DMS114 treated with DMSO at 0.1 percent for 48 hours (cell line): ENCODE measurements around the gene ATN1.

Experiments used
- DNase-seq: peaks from one replicate; lab custom pipeline; 2025; ENCODE audit not compliant: unreplicated experiment; lab: John Stamatoyannopoulos, UW

The ATN1 gene

DNA sequence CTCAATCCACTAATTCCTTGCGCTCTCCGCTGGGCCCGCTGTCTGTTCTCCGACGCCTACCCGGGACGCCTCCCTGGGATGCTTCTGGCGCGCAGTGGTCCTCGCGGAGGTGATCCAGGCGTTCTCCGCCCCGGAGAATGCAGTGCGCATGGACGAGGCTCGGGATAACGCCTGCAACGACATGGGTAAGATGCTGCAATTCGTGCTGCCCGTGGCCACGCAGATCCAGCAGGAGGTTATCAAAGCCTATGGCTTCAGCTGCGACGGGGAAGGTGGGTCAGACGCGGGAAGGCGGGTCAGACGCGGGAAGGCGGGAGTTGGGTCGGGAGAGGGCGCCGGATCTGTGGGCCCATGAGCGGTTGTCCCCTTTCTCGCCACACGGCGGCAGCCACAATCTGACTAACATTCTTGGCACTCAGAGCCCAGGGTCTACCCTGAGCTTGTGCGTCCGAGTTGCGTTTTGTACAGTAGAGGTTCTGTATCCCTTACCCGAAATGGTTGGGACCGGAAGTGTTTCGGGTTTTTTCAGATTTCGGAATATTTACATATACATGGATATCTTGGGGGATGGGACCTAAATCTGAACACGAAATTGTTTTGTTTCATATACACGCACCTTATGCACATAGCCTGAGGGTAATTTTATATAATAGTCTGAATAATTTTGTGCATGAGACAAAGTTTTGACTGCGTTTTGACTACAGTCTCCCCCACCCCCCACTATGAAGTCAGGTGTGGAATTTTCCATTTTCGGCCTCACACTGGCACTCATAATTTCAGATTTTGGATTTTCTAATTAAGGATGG, 16.8 kb downstream of the ATN1 start:
- peak; percentile 93 for DNase-seq

- no peak for DNase-seq
Observed at GRCh38 chr12:6945613-6946012, 17.9 kb downstream of the ATN1 start.

GRCh38 chr12:6946033-6946919, 18.5 kb downstream of the ATN1 start:
- DNase-seq = no peak

DNA sequence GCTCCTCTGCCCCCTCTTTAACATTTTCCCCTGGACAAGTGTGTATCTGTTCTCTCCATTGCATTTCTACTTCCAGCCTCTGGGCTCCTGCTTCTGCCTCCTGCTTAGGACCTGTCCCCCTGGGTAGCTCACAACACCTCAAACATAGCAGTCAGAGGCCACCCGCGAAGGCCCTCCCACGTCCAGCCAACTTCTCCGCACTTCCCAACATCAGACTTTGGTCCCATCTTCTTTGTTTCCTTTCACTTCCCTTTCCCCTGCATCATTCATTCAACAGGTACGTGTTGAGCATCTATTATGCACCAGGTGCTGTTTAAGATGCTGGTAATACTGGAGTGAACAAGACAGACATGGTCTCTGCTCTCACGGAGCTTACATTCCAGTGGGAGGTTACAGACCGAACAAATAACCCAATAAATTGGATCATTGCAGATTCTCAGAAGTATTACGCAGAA, 19.2 kb downstream of the ATN1 start:
- no peak for DNase-seq

GRCh38 chr12:6947615-6948014, 19.9 kb downstream of the ATN1 start:
- no peak for DNase-seq

DNA sequence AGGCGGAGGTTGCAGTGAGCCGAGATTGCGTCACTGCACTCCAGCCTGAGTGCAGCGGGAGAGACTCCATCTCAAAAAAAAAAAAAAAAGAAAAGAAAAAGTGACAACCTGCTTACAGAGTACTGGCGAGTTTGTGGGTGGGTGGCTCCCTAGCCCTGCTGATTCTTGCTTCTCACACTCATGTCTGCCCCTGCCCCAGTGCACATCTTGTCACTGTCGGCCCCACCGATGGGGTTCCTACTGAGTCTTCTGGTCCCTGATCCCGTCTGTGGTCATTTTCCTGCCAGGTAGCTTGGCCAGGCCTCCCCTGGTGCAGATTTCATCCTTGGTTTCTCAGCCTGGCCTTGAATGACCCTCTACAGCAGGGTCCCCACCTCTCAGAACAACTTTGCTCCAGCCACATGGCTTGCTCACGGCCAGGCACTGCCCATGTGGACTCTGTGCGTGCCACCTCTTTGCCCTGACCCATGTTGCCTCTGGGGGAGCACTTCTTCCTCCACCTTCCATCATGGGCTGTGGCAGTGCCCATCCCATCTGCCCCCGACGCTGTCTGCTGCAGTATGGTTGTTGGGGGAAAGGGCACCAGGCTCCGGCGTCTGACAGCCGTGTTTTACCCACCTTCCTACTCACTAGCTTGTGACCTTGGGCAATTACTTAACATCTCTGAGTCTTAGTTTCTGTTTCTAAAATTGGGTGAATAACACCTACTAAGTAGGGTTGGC, 21.3 kb downstream of the ATN1 start:
- DNase-seq = no peak

GRCh38 chr12:6950401-6950801, 22.6 kb downstream of the ATN1 start:
- no peak for DNase-seq

- DNase-seq = no peak
Observed at GRCh38 chr12:6950811-6951540, 23.2 kb downstream of the ATN1 start, which contains the start of gene PTPN6. TSS of gene PTPN6 (plus strand) at chr12:6951356. CDS start at chr12:6951513, 157 bp downstream.

GRCh38 chr12:6951551-6952120, 23.9 kb downstream of the ATN1 start:
- no peak for DNase-seq

GRCh38 chr12:6952121-6952862, 24.5 kb downstream of the ATN1 start:
- DNase-seq = no peak

DNA sequence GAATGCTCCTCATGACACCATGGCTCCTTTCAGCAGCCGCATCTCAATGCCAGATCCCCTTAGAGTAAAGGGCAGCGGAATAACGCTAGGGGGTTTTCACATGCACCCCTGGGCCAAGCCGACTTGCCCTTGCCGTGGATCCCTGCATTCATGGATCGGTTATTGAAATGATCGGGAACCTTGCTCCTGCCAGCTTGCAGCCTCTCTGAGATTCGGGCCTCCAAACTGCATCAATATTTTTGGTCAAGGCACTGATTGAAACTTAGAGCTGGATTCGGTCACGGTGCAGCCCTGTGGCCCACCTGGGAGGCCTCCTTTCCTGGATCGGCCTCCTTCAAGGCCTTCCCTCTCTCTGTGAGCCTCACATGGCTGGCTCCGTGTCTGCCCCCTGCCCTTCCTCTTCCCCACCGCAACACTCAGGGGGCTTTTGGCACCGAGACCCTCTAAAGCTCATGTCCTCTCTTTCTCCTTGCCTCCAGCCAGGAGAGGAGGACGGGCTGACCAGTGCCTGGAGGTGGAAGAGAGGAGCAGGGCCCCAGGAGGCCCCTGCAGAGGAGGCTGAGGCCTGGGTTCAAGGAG, 25.2 kb downstream of the ATN1 start:
- no peak for DNase-seq

DNA sequence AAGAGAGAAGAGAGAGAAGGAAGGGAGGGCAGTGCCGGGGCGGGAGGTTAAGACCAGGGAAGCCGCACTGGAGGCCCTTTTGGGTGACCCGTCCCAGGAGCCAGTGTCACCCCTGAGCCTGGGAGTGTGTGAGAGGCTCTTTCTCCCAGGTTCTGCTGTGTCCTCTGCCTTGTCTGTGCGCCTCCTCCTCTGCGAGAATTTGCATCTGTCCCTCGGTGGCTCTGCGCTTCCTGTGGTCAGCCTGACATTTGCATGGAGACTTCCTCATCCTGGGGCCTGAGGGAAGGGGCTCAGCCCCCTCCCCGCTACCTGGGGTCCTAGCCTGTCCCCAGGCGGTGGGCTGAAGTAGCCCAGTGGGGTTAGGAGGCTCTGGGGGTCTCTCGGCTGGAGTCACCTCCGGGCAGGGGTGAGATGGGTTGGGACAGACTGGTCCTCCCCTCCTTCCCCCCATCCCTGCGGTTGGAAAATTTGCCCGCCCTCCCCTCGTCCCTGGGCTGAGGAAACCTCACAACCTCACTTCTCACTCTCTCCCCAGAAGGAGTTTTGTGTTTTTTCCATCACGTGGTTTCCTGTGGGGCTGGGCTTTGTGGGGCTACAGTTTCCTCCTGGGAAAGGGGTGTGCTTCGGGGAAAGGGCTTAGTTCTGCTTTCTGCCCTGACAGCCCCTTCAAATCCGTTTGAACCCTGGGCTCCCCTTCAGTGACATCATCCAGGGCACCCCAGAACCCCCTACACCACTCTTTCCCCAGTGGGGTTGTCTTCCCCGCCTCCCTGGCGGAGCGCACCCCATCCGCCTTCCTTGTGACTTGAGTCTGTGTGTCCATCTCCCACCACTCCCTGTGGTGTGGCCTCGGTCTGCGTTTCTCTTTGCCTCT, 25.9 kb downstream of the ATN1 start:
- DNase-seq = no peak

GRCh38 chr12:6954316-6955107, 26.8 kb downstream of the ATN1 start:
- no peak for DNase-seq

DNA sequence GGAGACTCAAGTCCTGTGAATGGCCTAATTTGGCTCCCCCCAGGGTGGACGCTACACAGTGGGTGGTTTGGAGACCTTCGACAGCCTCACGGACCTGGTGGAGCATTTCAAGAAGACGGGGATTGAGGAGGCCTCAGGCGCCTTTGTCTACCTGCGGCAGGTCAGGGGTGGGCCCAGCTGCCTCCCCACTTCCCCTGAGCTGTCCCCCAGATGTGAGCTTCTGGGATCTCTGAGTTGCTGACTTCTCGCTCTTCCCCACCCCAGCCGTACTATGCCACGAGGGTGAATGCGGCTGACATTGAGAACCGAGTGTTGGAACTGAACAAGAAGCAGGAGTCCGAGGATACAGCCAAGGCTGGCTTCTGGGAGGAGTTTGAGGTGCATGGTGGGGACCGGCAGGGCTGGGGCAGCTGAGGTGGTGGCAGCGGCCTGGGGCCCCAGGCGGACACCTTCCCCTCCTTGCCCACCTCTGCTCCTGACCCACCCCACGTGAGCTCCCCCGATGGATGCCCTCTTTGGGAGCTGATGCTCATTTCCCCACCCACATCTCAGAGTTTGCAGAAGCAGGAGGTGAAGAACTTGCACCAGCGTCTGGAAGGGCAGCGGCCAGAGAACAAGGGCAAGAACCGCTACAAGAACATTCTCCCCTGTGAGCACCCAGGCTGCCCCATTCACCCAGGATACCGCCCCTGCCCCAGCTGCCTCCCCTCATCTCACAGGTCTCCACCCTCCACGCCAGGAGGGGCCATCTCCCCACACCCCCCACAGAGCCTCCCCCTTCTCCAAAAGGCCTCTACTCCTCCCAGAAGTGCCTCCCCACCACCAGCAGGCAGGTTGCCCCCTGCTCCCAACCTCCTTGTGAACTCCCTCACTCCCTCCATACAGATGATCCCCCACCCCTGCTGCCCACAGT, 27.6 kb downstream of the ATN1 start:
- DNase-seq = no peak

- no peak for DNase-seq
Observed at GRCh38 chr12:6956021-6956727, 28.4 kb downstream of the ATN1 start.
